Keratinocyte (primary cell): ENCODE data around the gene RSL24D1. TPM values are rescaled to one million over a fixed set of nuclear protein-coding genes. Genes with fewer than 3 reads are reported as not detected.
"Not testable (repeated sequence)": the region's sequence is repeated elsewhere in the genome, so short reads cannot be mapped to it uniquely, and the experiment has no call there.

Experiments
- DNase-seq: peaks from one replicate; pipeline ENCODE4 v3.0.0-alpha.2; 2011; ENCODE audit warnings: low read depth, missing footprints, low spot score
- FAIRE-seq: peaks from 2 replicates; lab custom pipeline; 2011; peaks lifted over from hg19 to GRCh38; lab: Jason Lieb, UNC
- H2AFZ ChIP-seq: 2 replicates; pipeline ENCODE4 v1.6.0; 2012; ENCODE audit warnings: low read length, control low read depth, inconsistent platforms; ENCODE audit not compliant: control insufficient read depth
- H3K27ac ChIP-seq: 2 replicates; pipeline ENCODE4 v1.5.1; 2011; ENCODE audit warnings: low read length; ENCODE audit not compliant: control insufficient read depth, insufficient read depth
- H3K27me3 ChIP-seq: 3 replicates; pipeline ENCODE4 v1.6.0; 2011; ENCODE audit warnings: low read length; ENCODE audit not compliant: control insufficient read depth, insufficient read depth; ENCODE audit errors: extremely low read depth
- H3K36me3 ChIP-seq, 2 experiments: 2 replicates in 1 of 2; 3 replicates in 1 of 2; pipeline ENCODE4 v1.5.1; 2011; ENCODE audit warnings: low read length in 2 of 2, mild to moderate bottlenecking in 1 of 2; ENCODE audit not compliant: control insufficient read depth in 2 of 2, insufficient read depth in 2 of 2; ENCODE audit errors: extremely low read depth in 1 of 2
- H3K4me1 ChIP-seq: 3 replicates; pipeline ENCODE4 v1.5.1; 2011; ENCODE audit warnings: low read length; ENCODE audit not compliant: control insufficient read depth, insufficient read depth; ENCODE audit errors: extremely low read depth
- H3K4me2 ChIP-seq: 3 replicates; pipeline ENCODE4 v1.6.0; 2011; ENCODE audit warnings: low read depth, low read length; ENCODE audit not compliant: control insufficient read depth, insufficient read depth; ENCODE audit errors: extremely low read depth
- H3K4me3 ChIP-seq, 3 experiments: fragments of 200-600 bp in 1 of 3; sonication (generic) in 1 of 3; 2 replicates in 2 of 3; 3 replicates in 1 of 3; pipeline ENCODE4 v1.5.1; 2011 to 2016; ENCODE audit warnings: low read length in 3 of 3, mild to moderate bottlenecking in 3 of 3, control low read depth in 2 of 3, inconsistent platforms in 1 of 3, low read depth in 1 of 3, mixed read lengths in 1 of 3, mixed run types in 1 of 3, moderate library complexity in 1 of 3; ENCODE audit not compliant: control insufficient read depth in 2 of 3, insufficient read depth in 2 of 3; ENCODE audit errors: extremely low read depth in 1 of 3
- H3K79me2 ChIP-seq: 2 replicates; pipeline ENCODE4 v1.6.0; 2012; ENCODE audit warnings: low read length; ENCODE audit not compliant: control insufficient read depth, insufficient read depth
- H3K9ac ChIP-seq: 3 replicates; pipeline ENCODE4 v1.6.0; 2011; ENCODE audit warnings: low read length; ENCODE audit not compliant: control insufficient read depth, insufficient read depth; ENCODE audit errors: extremely low read depth
- H3K9me1 ChIP-seq: 3 replicates; pipeline ENCODE4 v1.6.0; 2011; ENCODE audit warnings: low read length; ENCODE audit not compliant: control insufficient read depth, insufficient read depth; ENCODE audit errors: extremely low read depth
- H3K9me3 ChIP-seq: 2 replicates; pipeline ENCODE4 v1.5.1; 2012; ENCODE audit warnings: low read depth, low read length; ENCODE audit not compliant: control insufficient read depth
- H4K20me1 ChIP-seq: 3 replicates; pipeline ENCODE4 v1.6.0; 2011; ENCODE audit warnings: low read length; ENCODE audit not compliant: control insufficient read depth, insufficient read depth; ENCODE audit errors: extremely low read depth
- EZH2 ChIP-seq: IDR thresholded peaks from one replicate; pipeline ENCODE4 v1.6.1; 2012; ENCODE audit warnings: inconsistent platforms, mild to moderate bottlenecking, low read length, moderate library complexity
- dilution Hi-C: fragments of 300-500 bp; cut with MboI; formaldehyde crosslinking; loops from one replicate; pipeline ENCODE4 v1.7.0; 2020; ENCODE audit warnings: low sequenced_read_pairs; ENCODE audit not compliant: extremely low pct_ligation_motif_present
- polyA plus RNA-seq, 5 experiments: library from polyadenylated mRNA; depleted of rRNA in 3 of 5; stranded (reverse) in 3 of 5; stranded (forward) in 1 of 5; unstranded in 1 of 5; fragments of >200 nt; gene quantifications; 1 replicate in 1 of 5; 2 replicates in 3 of 5; 3 replicates in 1 of 5; pipeline versions ENCODE4 v1.2.1 to v1.2.3, GENCODE V29; 2011 to 2012; ENCODE audit warnings: missing spikeins in 2 of 5, low read depth in 1 of 5, low replicate concordance in 1 of 5
- TF ChIP-seq, protein P1 (sequence below), 3 experiments: IDR thresholded peaks in 1 of 3; conservative IDR thresholded peaks in 1 of 3; optimal IDR thresholded peaks in 1 of 3; 2 replicates in 2 of 3; 3 replicates in 1 of 3; pipeline versions ENCODE3 to v1.5.1; 2011; ENCODE audit warnings: low read length in 3 of 3, mild to moderate bottlenecking in 3 of 3, moderate library complexity in 2 of 3, control low read depth in 1 of 3, inconsistent platforms in 1 of 3; ENCODE audit not compliant: insufficient read depth in 2 of 3; ENCODE audit errors: extremely low read depth in 1 of 3

Gene RSL24D1
- polyA plus RNA-seq, 1 donor (not counting 4 experiments of a cell fraction or from before 2014, with no cell fraction given): 99.9 TPM

DNA sequence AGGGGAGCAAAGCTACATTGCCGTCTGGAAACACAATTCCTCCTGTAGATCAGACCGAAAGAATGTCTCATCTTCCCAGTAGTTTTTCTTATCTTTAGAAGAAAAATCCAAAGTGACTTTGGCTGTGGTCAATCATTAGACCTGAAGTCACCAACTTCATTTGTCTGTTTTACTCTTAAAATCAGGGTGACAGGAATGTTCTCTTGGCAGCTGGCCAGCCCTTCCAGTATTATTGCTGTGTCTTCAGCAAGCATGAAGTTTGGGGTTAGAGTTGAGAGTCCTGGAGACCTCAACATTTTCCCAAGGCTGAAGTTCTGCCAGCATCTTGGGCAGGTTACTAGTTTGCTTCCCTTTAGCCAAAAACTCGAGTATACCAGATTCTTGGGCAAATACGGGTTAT is 32.5 kb downstream of the RSL24D1 start:
- H3K4me1 ChIP-seq: no peaks in the 10 kb centered on the region
- H3K4me3 ChIP-seq: no peak overlapping the region
- TF ChIP-seq, protein P1, sequence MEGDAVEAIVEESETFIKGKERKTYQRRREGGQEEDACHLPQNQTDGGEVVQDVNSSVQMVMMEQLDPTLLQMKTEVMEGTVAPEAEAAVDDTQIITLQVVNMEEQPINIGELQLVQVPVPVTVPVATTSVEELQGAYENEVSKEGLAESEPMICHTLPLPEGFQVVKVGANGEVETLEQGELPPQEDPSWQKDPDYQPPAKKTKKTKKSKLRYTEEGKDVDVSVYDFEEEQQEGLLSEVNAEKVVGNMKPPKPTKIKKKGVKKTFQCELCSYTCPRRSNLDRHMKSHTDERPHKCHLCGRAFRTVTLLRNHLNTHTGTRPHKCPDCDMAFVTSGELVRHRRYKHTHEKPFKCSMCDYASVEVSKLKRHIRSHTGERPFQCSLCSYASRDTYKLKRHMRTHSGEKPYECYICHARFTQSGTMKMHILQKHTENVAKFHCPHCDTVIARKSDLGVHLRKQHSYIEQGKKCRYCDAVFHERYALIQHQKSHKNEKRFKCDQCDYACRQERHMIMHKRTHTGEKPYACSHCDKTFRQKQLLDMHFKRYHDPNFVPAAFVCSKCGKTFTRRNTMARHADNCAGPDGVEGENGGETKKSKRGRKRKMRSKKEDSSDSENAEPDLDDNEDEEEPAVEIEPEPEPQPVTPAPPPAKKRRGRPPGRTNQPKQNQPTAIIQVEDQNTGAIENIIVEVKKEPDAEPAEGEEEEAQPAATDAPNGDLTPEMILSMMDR (optimal IDR thresholded peaks at IDR 0.05 in 1 of 3, IDR thresholded peaks at IDR 0.05 in 1 of 3, conservative IDR thresholded peaks at IDR 0.05 in 1 of 3; ENCODE audit: extremely low read depth in 1 of 3, insufficient read depth in 2 of 3, low read length in 3 of 3): no peak
- TF ChIP-seq EZH2: no peak
- no peak overlapping the region for H3K27ac ChIP-seq
- H3K9ac ChIP-seq: no peak overlapping the region
- no peak for DNase-seq
- no peaks in the 10 kb centered on the region for H3K9me1 ChIP-seq
- H3K36me3 ChIP-seq: no peaks in the 10 kb centered on the region
- no peaks in the 10 kb centered on the region for H3K9me3 ChIP-seq
- no peak overlapping the region for H2AFZ ChIP-seq
- H4K20me1 ChIP-seq: no peaks in the 10 kb centered on the region
- H3K79me2 ChIP-seq: no peaks in the 10 kb centered on the region
- no peak for FAIRE-seq
- no peaks in the 10 kb centered on the region for H3K27me3 ChIP-seq
- no peak overlapping the region for H3K4me2 ChIP-seq
- dilution Hi-C loops: no loop called here

DNA sequence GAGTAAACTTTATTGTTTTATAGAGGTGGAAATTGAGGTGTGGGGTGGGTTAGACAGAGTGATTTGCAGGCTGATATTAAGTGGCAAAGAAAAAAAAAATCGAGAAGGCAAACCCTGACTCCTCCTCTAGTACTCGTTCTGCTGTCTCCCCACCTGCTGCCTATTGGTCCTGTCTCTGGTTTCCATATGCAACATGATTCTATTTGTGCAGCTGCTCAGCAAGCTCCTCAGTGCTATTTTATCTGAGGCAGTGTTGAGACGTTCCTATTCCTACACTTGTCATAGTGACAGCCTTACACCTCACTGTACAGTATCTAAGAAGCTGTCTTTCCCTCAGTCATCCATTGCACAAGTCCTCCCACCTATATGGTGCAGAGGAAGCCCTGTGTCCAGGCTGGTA is 45.1 kb downstream of the RSL24D1 start:
- dilution Hi-C loops: no loop called here
- Histone ChIP-seq H3K27me3 (no peaks in the 10 kb centered on the region), H3K36me3 (no peaks in the 10 kb centered on the region), H3K4me3 (no peak overlapping the region), H3K79me2 (no peaks in the 10 kb centered on the region), H3K4me1 (no peaks in the 10 kb centered on the region), H2AFZ (no peak overlapping the region), H3K9me1 (no peaks in the 10 kb centered on the region), H3K9ac (no peak overlapping the region), H3K4me2 (no peak overlapping the region), H3K27ac (no peak overlapping the region), H4K20me1 (no peaks in the 10 kb centered on the region), H3K9me3 (no peaks in the 10 kb centered on the region)
- FAIRE-seq (no peak), DNase-seq (no peak)
- TF ChIP-seq, protein P1 (optimal IDR thresholded peaks at IDR 0.05 in 1 of 3, IDR thresholded peaks at IDR 0.05 in 1 of 3, conservative IDR thresholded peaks at IDR 0.05 in 1 of 3; ENCODE audit: extremely low read depth in 1 of 3, insufficient read depth in 2 of 3, low read length in 3 of 3): no peak
- no peak for TF ChIP-seq EZH2

DNA sequence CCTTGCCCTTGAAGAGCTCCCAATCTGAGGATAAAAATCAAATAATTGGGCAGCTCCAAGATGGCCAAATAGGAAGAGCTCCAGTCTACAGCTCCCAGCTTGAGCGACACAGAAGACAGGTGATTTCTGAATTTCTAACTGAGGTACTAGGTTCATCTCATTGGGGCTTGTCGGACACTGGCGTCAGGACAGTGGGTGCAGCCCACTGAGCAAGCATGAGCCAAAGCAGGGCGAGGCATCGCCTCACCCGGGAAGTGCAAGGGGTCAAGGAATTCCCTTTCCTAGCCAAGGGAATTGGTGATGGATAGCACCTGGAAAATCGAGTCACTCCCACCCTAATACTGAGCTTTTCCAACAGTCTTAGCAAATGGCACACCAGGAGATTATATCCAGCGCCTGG is 53.6 kb downstream of the RSL24D1 start:
- H3K27me3 ChIP-seq, H3K9ac ChIP-seq, FAIRE-seq, H2AFZ ChIP-seq, H3K27ac ChIP-seq, H3K79me2 ChIP-seq, H3K9me3 ChIP-seq, H4K20me1 ChIP-seq, H3K4me3 ChIP-seq, H3K9me1 ChIP-seq, H3K36me3 ChIP-seq, H3K4me2 ChIP-seq, H3K4me1 ChIP-seq, DNase-seq, dilution Hi-C loops: not testable (repeated sequence)
